HepG2 (cell line): ENCODE data around the gene IKZF2. TPM values are rescaled to one million over a fixed set of nuclear protein-coding genes. Genes with fewer than 3 reads are reported as not detected.

Experiments used
- ATAC-seq: fragments of 200-7000 bp; cut with Tn5 transposase; 3 replicates; pipeline ENCODE4 v1.9.1; 2020; ENCODE audit warnings: mild to moderate bottlenecking, moderate library complexity
- BruUV-seq: library from RNA; stranded (reverse); fragments of 400-500 nt; replicated peaks from 2 replicates; lab custom pipeline; 2021; lab: Mats Ljungman, UMichigan
- CTCF ChIA-PET: fragments of 300-600 bp; formaldehyde crosslinking; extraction: SDS; loops from one replicate; lab custom pipeline; 2021; ENCODE audit warnings: low total read pairs, inconsistent platforms, low intra/inter-chr PET ratio; lab: Yijun Ruan, JAX
- POLR2A ChIA-PET: fragments of 350-600 bp; sonication (Branson Sonifier 250); formaldehyde crosslinking; loops from one replicate; lab custom pipeline; 2020; ENCODE audit warnings: antibody characterized with exemption, inconsistent platforms; lab: Yijun Ruan, JAX
- DNase-seq: peaks from one replicate; pipeline ENCODE4 v3.0.0-alpha.2; 2015; ENCODE audit warnings: low spot score
- FAIRE-seq: peaks from 3 replicates; lab custom pipeline; 2011; peaks lifted over from hg19 to GRCh38; lab: Jason Lieb, UNC
- H2AFZ ChIP-seq: one replicate; pipeline ENCODE4 v1.6.1; 2011; ENCODE audit warnings: low read length, inconsistent platforms
- H3K27ac ChIP-seq: fragments of 300-600 bp; 3 replicates; pipeline ENCODE4 v1.8.0; 2011; ENCODE audit warnings: mixed run types, mild to moderate bottlenecking, mixed read lengths, low read length, inconsistent platforms; ENCODE audit not compliant: insufficient read depth; ENCODE audit errors: extremely low read length
- H3K27me3 ChIP-seq, 2 experiments: fragments of 200-600 bp in 1 of 2; 2 replicates in 1 of 2; 3 replicates in 1 of 2; pipeline versions ENCODE4 v1.6.0 to v1.8.0; 2011; ENCODE audit warnings: low read length in 2 of 2, mild to moderate bottlenecking in 2 of 2, moderate library complexity in 2 of 2, inconsistent platforms in 1 of 2; ENCODE audit not compliant: insufficient read depth in 2 of 2, control insufficient read depth in 1 of 2
- H3K36me3 ChIP-seq, 2 experiments: fragments of 200-600 bp in 1 of 2; replicated peaks in 1 of 2; 2 replicates in 1 of 2; 3 replicates in 1 of 2; pipeline versions ENCODE4 v1.5.1 to v1.8.0; 2011; ENCODE audit warnings: low read length in 2 of 2, inconsistent platforms in 1 of 2; ENCODE audit not compliant: insufficient read depth in 2 of 2, control insufficient read depth in 1 of 2
- H3K4me1 ChIP-seq: 2 replicates; pipeline ENCODE4 v1.5.1; 2012; ENCODE audit warnings: low read length, inconsistent platforms; ENCODE audit not compliant: insufficient read depth
- H3K4me2 ChIP-seq: 2 replicates; pipeline ENCODE4 v1.6.0; 2011; ENCODE audit warnings: low read depth, low read length, inconsistent platforms
- H3K4me3 ChIP-seq, 3 experiments: fragments of 200-600 bp in 1 of 3; sonication (generic), shearing (Covaris generic) in 1 of 3; replicated peaks in 1 of 3; 2 replicates each; pipeline ENCODE4 v1.5.1; 2011 to 2016; ENCODE audit warnings: low read length in 3 of 3, inconsistent platforms in 2 of 3, low read depth in 2 of 3, mild to moderate bottlenecking in 2 of 3, control low read depth in 1 of 3, mixed read lengths in 1 of 3; ENCODE audit not compliant: insufficient read depth in 1 of 3
- H3K79me2 ChIP-seq: one replicate; pipeline ENCODE4 v1.6.1; 2011; ENCODE audit warnings: low read length, inconsistent platforms; ENCODE audit not compliant: insufficient read depth
- H3K9ac ChIP-seq: 2 replicates; pipeline ENCODE4 v1.6.0; 2011; ENCODE audit warnings: mild to moderate bottlenecking, low read depth, low read length, inconsistent platforms; ENCODE audit not compliant: insufficient read depth
- H3K9me3 ChIP-seq: 2 replicates; pipeline ENCODE4 v1.5.1; 2012; ENCODE audit warnings: mild to moderate bottlenecking, low read length
- H4K20me1 ChIP-seq: 2 replicates; pipeline ENCODE4 v1.6.0; 2011; ENCODE audit warnings: inconsistent platforms, mild to moderate bottlenecking, low read length, moderate library complexity; ENCODE audit not compliant: insufficient read depth
- HMG20B ChIP-seq: conservative IDR thresholded peaks from 2 replicates; pipeline ENCODE4 v1.6.1; 2016; ENCODE audit warnings: missing genetic modification reagents, missing compliant biosample characterization
- IRF1 ChIP-seq: sonication (generic); formaldehyde crosslinking; IDR thresholded peaks from 2 replicates; pipeline ENCODE4 v1.4.0; 2020; ENCODE audit warnings: low read depth, mild to moderate bottlenecking, missing genetic modification reagents
- IRX3 ChIP-seq: sonication (generic); formaldehyde crosslinking; IDR thresholded peaks from 2 replicates; pipeline ENCODE4 v1.8.1; 2023; ENCODE audit warnings: mild to moderate bottlenecking, low read depth, missing genetic modification reagents, borderline replicate concordance
- NPAS2 ChIP-seq: sonication (generic); formaldehyde crosslinking; IDR thresholded peaks from 2 replicates; pipeline ENCODE4 v1.8.0; 2022; ENCODE audit warnings: mild to moderate bottlenecking, missing genetic modification reagents, borderline replicate concordance
- SALL2 ChIP-seq: sonication (generic); formaldehyde crosslinking; IDR thresholded peaks from 2 replicates; pipeline ENCODE4 v1.8.1; 2023; ENCODE audit warnings: mild to moderate bottlenecking, missing genetic modification reagents, inconsistent platforms
- ZBTB25 ChIP-seq: IDR thresholded peaks from 2 replicates; pipeline ENCODE4 v1.6.1; 2018; ENCODE audit warnings: missing genetic modification reagents
- ZFP36L1 ChIP-seq: sonication (generic); formaldehyde crosslinking; IDR thresholded peaks from 2 replicates; pipeline ENCODE4 v1.8.0; 2022; ENCODE audit warnings: mild to moderate bottlenecking, missing genetic modification reagents, moderate library complexity
- ZNF12 ChIP-seq: sonication (generic); formaldehyde crosslinking; IDR thresholded peaks from 2 replicates; pipeline ENCODE4 v1.5.0; 2020; ENCODE audit warnings: missing genetic modification reagents
- ZNF792 ChIP-seq: IDR thresholded peaks from 2 replicates; pipeline ENCODE4 v1.6.1; 2016
- WGBS: methylation state at CpG from one replicate; pipeline ENCODE4 v1.1.6; 2017; ENCODE audit warnings: low lambda C conversion rate; 5-methylcytosine and 5-hydroxymethylcytosine counted together
- in situ Hi-C: cut with HindIII; loops from 2 replicates; pipeline ENCODE4 v1.10.0; 2017; ENCODE audit warnings: low pct_unique_long_range_greater_than_20kb; ENCODE audit not compliant: extremely low pct_ligation_motif_present
- intact Hi-C: fragments of 100-400 bp; cut with micrococcal nuclease; formaldehyde crosslinking; loops from one replicate; pipeline ENCODE4 v1.10.0; 2022; ENCODE audit not compliant: unreplicated experiment
- polyA plus RNA-seq, 8 experiments: library from polyadenylated mRNA; depleted of rRNA in 3 of 8; stranded (reverse) in 7 of 8; unstranded in 1 of 8; fragments of >200 nt; fragmentation: Illumina TruSeq in 4 of 8; extraction: Trizol in 4 of 8; gene quantifications; 2 replicates each; pipeline versions ENCODE4 v1.2.1 to v1.2.3, GENCODE V29; 2011 to 2016; ENCODE audit warnings: low read depth in 4 of 8, missing spikeins in 1 of 8, mixed read lengths in 1 of 8; ENCODE audit not compliant: insufficient read depth in 1 of 8
- total RNA-seq, 5 experiments: library from RNA; depleted of rRNA; stranded (reverse); fragments of >200 nt; fragmentation: Illumina TruSeq; extraction: Trizol; gene quantifications; 2 replicates each; pipeline ENCODE4 v1.2.3, GENCODE V29; 2016; ENCODE audit warnings: low read depth in 1 of 5
- TF ChIP-seq, protein P1 (sequence below): sonication (generic); formaldehyde crosslinking; IDR thresholded peaks from 2 replicates; pipeline ENCODE4 v1.5.1; 2020; ENCODE audit warnings: mild to moderate bottlenecking, moderate library complexity, missing genetic modification reagents
- TF ChIP-seq, protein P2 (sequence below): sonication (generic); formaldehyde crosslinking; IDR thresholded peaks from 2 replicates; pipeline ENCODE4 v1.8.0; 2022; ENCODE audit warnings: mild to moderate bottlenecking, missing genetic modification reagents, borderline replicate concordance

The IKZF2 gene
- total and polyA plus RNA-seq, 2 of the 13 experiments (the other 11 are each of a cell fraction or from before 2014, with no cell fraction given) = 0.18 to 0.86 TPM

- TF ChIP-seq, protein P1, sequence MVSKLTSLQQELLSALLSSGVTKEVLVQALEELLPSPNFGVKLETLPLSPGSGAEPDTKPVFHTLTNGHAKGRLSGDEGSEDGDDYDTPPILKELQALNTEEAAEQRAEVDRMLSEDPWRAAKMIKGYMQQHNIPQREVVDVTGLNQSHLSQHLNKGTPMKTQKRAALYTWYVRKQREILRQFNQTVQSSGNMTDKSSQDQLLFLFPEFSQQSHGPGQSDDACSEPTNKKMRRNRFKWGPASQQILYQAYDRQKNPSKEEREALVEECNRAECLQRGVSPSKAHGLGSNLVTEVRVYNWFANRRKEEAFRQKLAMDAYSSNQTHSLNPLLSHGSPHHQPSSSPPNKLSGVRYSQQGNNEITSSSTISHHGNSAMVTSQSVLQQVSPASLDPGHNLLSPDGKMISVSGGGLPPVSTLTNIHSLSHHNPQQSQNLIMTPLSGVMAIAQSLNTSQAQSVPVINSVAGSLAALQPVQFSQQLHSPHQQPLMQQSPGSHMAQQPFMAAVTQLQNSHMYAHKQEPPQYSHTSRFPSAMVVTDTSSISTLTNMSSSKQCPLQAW (CRISPR knock-in tag) = no peak
- TF ChIP-seq ZNF792 (CRISPR knock-in tag) (no peak), HMG20B (CRISPR knock-in tag) (no peak)
Observed at GRCh38 chr2:213129311-213129710, 22.1 kb downstream of the IKZF2 start (continued).

DNA sequence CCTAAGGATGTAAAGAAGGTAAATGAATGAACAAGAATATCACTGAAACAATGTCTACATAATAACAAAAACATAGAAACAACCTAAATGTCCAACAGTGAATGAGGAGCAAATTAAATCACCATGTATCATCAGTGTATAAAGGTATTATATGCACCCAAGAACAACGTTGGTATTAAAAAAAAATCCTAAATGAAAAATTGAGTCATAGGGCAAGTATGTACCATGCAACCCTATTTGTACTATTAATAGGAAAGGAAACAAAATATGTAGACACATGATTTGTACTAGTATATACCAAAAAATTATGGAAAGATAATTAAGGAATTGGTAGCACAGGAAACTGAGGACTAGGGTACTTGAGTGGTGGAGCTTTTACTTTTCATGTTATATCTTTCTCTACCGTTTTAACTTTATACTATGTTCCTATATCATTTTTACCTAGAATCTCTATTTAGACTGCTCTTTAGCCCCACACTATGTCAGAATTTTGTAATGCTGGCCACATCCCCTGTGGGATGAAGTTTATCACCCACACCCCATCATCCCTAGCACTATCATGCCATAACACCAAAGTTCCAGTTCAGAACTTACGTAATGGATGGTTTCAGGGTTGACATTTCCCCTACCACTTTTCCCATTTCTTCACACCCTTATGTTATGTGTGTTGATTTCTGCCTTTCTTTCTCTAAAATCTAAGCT lies 25.6 kb downstream of the IKZF2 start:
- 27% methylated on average over 3 of the region's 3 CpGs for WGBS
- TF ChIP-seq IRF1 (CRISPR knock-in tag) (no peak), SALL2 (CRISPR knock-in tag) (no peak), ZNF12 (CRISPR knock-in tag) (no peak), ZFP36L1 (CRISPR knock-in tag) (no peak), IRX3 (CRISPR knock-in tag) (no peak), NPAS2 (CRISPR knock-in tag) (no peak), ZBTB25 (no peak)
- TF ChIP-seq, protein P2, sequence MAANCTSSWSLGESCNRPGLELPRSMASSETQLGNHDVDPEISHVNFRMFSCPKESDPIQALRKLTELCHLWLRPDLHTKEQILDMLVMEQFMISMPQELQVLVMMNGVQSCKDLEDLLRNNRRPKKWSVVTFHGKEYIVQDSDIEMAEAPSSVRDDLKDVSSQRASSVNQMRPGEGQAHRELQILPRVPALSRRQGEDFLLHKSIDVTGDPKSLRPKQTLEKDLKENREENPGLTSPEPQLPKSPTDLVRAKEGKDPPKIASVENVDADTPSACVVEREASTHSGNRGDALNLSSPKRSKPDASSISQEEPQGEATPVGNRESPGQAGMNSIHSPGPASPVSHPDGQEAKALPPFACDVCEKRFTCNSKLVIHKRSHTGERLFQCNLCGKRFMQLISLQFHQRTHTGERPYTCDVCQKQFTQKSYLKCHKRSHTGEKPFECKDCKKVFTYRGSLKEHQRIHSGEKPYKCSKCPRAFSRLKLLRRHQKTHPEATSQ = no peak
- TF ChIP-seq, all 625 proteins: peak for 0
- in situ Hi-C loops (no loop called here), intact Hi-C loops (no loop called here)
- no peak overlapping the region for H3K4me3 ChIP-seq
- H2AFZ ChIP-seq = no peak overlapping the region
- no peaks in the 10 kb centered on the region for H4K20me1 ChIP-seq
- DNase-seq = no peak
- ATAC-seq = no peak
- POLR2A ChIA-PET = no interaction called here
- H3K27ac ChIP-seq = no peak overlapping the region
- no peaks in the 10 kb centered on the region for H3K79me2 ChIP-seq
- no peaks in the 10 kb centered on the region for H3K36me3 ChIP-seq
- no peak for FAIRE-seq
- no peaks in the 10 kb centered on the region for H3K27me3 ChIP-seq
- H3K9me3 ChIP-seq = no peaks in the 10 kb centered on the region
- no peak overlapping the region for H3K9ac ChIP-seq
- H3K4me1 ChIP-seq = no peaks in the 10 kb centered on the region
- no TSS peak for BruUV-seq
- H3K4me2 ChIP-seq = no peak overlapping the region
- CTCF ChIA-PET = no interaction called here
